ENCODE results near the gene MACROH2A2. TPM values are rescaled to one million over a fixed set of nuclear protein-coding genes. Genes with fewer than 3 reads are reported as not detected.
"Not testable (repeated sequence)": the region's sequence is repeated elsewhere in the genome, so short reads cannot be mapped to it uniquely, and the experiment has no call there.

MACROH2A2 gene
- total and polyA plus RNA-seq, 2 donors: 15.2 to 18.4 TPM

GRCh38 chr10:70147259-70147625, 94.6 kb downstream of the MACROH2A2 start:
- no peak overlapping the region for H3K27ac ChIP-seq (ENCODE audit: low read depth)
- 16% methylated on average over 2 of the region's 2 CpGs for WGBS

GRCh38 chr10:70148516-70148915, 95.9 kb downstream of the MACROH2A2 start:
- 90% methylated on average over 5 of the region's 5 CpGs for WGBS
- Histone ChIP-seq H3K27ac (ENCODE audit: low read depth) (no peak overlapping the region), H3K36me3 (ENCODE audit: insufficient read depth) (no peaks in the 10 kb centered on the region), H3K4me1 (ENCODE audit: insufficient read depth) (no peaks in the 10 kb centered on the region), H3K4me3 (ENCODE audit: low read depth, low read length) (no peak overlapping the region)
- DNase-seq (ENCODE audit: extremely low spot score): no peak

More at GRCh38 chr10:70147259-70147625, 94.6 kb downstream of the MACROH2A2 start:
- DNase-seq (ENCODE audit: extremely low spot score): no peak
- H3K4me3 ChIP-seq (ENCODE audit: low read depth, low read length): no peak overlapping the region
- H3K4me1 ChIP-seq (ENCODE audit: insufficient read depth): no peaks in the 10 kb centered on the region
- no peaks in the 10 kb centered on the region for H3K36me3 ChIP-seq (ENCODE audit: insufficient read depth)

DNA sequence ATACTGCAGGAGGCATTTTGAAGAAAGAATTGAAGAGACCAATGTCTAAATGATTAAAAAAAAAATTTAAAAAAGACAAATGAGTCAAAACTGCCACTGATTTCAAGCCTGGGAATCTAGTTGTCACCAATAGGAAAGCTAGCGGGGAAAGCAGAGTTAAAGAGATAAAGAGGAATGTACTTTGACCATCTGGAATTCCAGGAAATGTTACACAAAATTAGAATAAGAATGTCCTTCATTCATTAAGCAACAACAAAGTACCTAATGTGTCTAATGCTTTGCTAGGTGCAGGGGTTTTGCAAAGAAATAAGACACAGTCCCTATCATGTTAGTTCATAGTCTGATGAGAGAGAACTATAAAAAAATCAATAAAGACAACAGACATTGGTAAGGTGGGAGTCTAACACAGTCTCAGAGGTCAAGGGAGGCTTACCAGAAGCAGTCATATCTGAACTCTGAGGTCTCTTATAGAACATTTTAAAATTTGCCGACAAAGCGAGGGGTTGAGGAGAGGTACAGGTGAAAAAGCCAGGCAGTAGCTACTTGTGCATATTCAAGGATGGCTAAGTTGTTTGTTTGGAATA, 102.7 kb downstream of the MACROH2A2 start:
- no peak for DNase-seq (ENCODE audit: extremely low spot score)

GRCh38 chr10:70158113-70158512, 105.5 kb downstream of the MACROH2A2 start:
- H3K36me3 ChIP-seq (ENCODE audit: insufficient read depth): peaks cover 12% of the 10 kb centered on the region
- H3K4me1 ChIP-seq (ENCODE audit: insufficient read depth): peaks cover 2% of the 10 kb centered on the region
- H3K27ac ChIP-seq (ENCODE audit: low read depth): no peak overlapping the region
- no peak overlapping the region for H3K4me3 ChIP-seq (ENCODE audit: low read depth, low read length)
- no peak for DNase-seq (ENCODE audit: extremely low spot score)
- 61% methylated on average over 2 of the region's 2 CpGs for WGBS

More for the DNA sequence above, 102.7 kb downstream of the MACROH2A2 start:
- no peak overlapping the region for H3K4me3 ChIP-seq (ENCODE audit: low read depth, low read length)
- H3K4me1 ChIP-seq (ENCODE audit: insufficient read depth): no peaks in the 10 kb centered on the region
- peaks cover 12% of the 10 kb centered on the region for H3K36me3 ChIP-seq (ENCODE audit: insufficient read depth)
- 81% methylated on average over 3 of the region's 3 CpGs for WGBS
- no peak overlapping the region for H3K27ac ChIP-seq (ENCODE audit: low read depth)

DNA sequence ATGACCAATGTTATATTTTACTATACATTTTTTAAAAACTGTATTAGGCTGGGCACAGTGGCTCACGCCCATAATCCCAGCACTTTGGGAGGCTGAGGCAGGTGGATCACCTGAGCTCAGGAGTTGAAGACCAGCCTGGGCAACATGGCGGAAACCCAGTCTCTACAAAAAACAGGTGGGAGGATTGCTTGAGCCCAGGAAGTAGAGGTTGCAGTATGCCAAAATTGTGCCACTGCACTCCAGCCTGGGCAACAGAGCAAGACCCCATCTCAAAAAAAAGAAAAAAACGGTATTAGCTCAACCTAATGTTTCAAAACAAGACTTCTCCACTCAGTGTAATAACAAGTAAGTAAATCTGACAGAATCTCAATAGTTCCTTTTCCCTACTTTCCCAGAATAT, 106.7 kb downstream of the MACROH2A2 start:
- H3K4me1 ChIP-seq (ENCODE audit: insufficient read depth); DNase-seq (ENCODE audit: extremely low spot score); H3K4me3 ChIP-seq (ENCODE audit: low read depth, low read length); H3K27ac ChIP-seq (ENCODE audit: low read depth): not testable (repeated sequence)
- 95% methylated on average over 3 of the region's 3 CpGs for WGBS
- H3K36me3 ChIP-seq (ENCODE audit: insufficient read depth): peaks cover 10% of the 10 kb centered on the region

DNA sequence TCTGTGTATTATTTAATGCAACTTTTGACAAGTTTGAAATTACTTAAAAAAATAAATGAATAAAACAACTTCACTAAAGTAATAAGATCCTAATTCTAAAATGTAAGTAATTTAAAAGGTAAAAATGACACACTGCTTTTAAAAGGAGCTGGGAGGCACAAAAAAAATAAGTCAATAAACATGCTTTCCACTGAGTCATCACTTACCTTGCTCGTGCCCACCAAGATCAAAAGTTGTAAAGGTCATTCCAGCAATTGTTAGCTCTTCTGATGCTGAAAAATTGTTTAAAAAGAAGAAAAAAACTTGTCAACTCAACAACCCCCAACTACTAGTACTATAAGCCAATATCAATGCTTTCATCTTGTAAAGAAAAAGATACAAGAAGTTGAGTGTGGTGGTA, 108.2 kb downstream of the MACROH2A2 start:
- H3K36me3 ChIP-seq (ENCODE audit: insufficient read depth): peaks cover 6% of the 10 kb centered on the region
- no peak for DNase-seq (ENCODE audit: extremely low spot score)

More for the DNA sequence above, 108.2 kb downstream of the MACROH2A2 start:
- Histone ChIP-seq H3K4me3 (ENCODE audit: low read depth, low read length) (no peak overlapping the region), H3K4me1 (ENCODE audit: insufficient read depth) (peaks cover 2% of the 10 kb centered on the region), H3K27ac (ENCODE audit: low read depth) (no peak overlapping the region)
- WGBS: 58% methylated on average over 1 of the region's 1 CpG

Other genes starting within 250 kb of the MACROH2A2 start
- 1.7 TPM for gene AIFM2, start 80.0 kb downstream of the MACROH2A2 start, total RNA-seq
- 17.1 TPM for gene AIFM2, start 80.0 kb downstream of the MACROH2A2 start, polyA plus RNA-seq
- 7.2 TPM for gene TYSND1, start 93.9 kb downstream of the MACROH2A2 start, total RNA-seq
- 11.7 TPM for gene TYSND1, start 93.9 kb downstream of the MACROH2A2 start, polyA plus RNA-seq
- 218 TPM for gene SAR1A, start 117.7 kb downstream of the MACROH2A2 start, total RNA-seq
- 49.4 TPM for gene SAR1A, start 117.7 kb downstream of the MACROH2A2 start, polyA plus RNA-seq
- gene PPA1, start 180.6 kb downstream of the MACROH2A2 start, total RNA-seq: 116 TPM
- gene PPA1, start 180.6 kb downstream of the MACROH2A2 start, polyA plus RNA-seq: 67.4 TPM
- gene NPFFR1, start 231.2 kb downstream of the MACROH2A2 start, total RNA-seq: 0.05 TPM
- 0.01 TPM for gene NPFFR1, start 231.2 kb downstream of the MACROH2A2 start, polyA plus RNA-seq

All from urinary bladder (tissue), 4 donors.